ENCODE results near the gene GPR137B. TPM values are rescaled to one million over a fixed set of nuclear protein-coding genes. Genes with fewer than 3 reads are reported as not detected.
"Not testable (repeated sequence)": the region's sequence is repeated elsewhere in the genome, so short reads cannot be mapped to it uniquely, and the experiment has no call there.

GPR137B gene
- total RNA-seq, 4 donors from 2014 or later: 0.75 to 5.5 (median 5.4) TPM

- Histone ChIP-seq H3K36me3 (no peaks in the 10 kb centered on the region), H3K4me3 (no peak overlapping the region), H3K4me1 (no peaks in the 10 kb centered on the region), H3K27ac (no peak overlapping the region), H3K9me3 (no peaks in the 10 kb centered on the region), H3K27me3 (no peaks in the 10 kb centered on the region)
- in situ Hi-C loops (cut with MboI; ENCODE audit: low sequenced_read_pairs in 4 of 4) (no loop called here), intact Hi-C loops (cut with DNase I; ENCODE audit: low total_unique reads) (no loop called here)
- ATAC-seq (no peak), DNase-seq (no peak)
- TF ChIP-seq POLR2A (IDR thresholded peaks at IDR 0.05) (no peak), CTCF (IDR thresholded peaks at IDR 0.05 in 4 of 5, conservative IDR thresholded peaks at IDR 0.05 in 1 of 5) (no peak)
These were observed 17.6 kb downstream of the GPR137B start for GRCh38 chr1:236159704-236160539.

- ATAC-seq (no peak), DNase-seq (no peak)
- H3K27ac ChIP-seq: no peak overlapping the region
- no peak overlapping the region for H3K4me3 ChIP-seq
- no peaks in the 10 kb centered on the region for H3K27me3 ChIP-seq
- in situ Hi-C loops (cut with MboI; ENCODE audit: low sequenced_read_pairs in 4 of 4) (no loop called here), intact Hi-C loops (cut with DNase I; ENCODE audit: low total_unique reads) (no loop called here)
- no peaks in the 10 kb centered on the region for H3K4me1 ChIP-seq
- no peak for TF ChIP-seq POLR2A (IDR thresholded peaks at IDR 0.05)
- no peak for TF ChIP-seq CTCF (IDR thresholded peaks at IDR 0.05 in 4 of 5, conservative IDR thresholded peaks at IDR 0.05 in 1 of 5)
- no peaks in the 10 kb centered on the region for H3K36me3 ChIP-seq
- H3K9me3 ChIP-seq: no peaks in the 10 kb centered on the region
These were observed 18.3 kb downstream of the GPR137B start for GRCh38 chr1:236160540-236161127.

GRCh38 chr1:236161230-236161629 is 18.9 kb downstream of the GPR137B start:
- DNase-seq: no peak
- in situ Hi-C loops (cut with MboI; ENCODE audit: low sequenced_read_pairs in 4 of 4) (no loop called here), intact Hi-C loops (cut with DNase I; ENCODE audit: low total_unique reads) (no loop called here)
- Histone ChIP-seq H3K4me3 (no peak overlapping the region), H3K27me3 (no peaks in the 10 kb centered on the region), H3K4me1 (no peaks in the 10 kb centered on the region), H3K36me3 (no peaks in the 10 kb centered on the region), H3K27ac (no peak overlapping the region), H3K9me3 (no peaks in the 10 kb centered on the region)
- no peak for ATAC-seq
- TF ChIP-seq CTCF (IDR thresholded peaks at IDR 0.05 in 4 of 5, conservative IDR thresholded peaks at IDR 0.05 in 1 of 5): no peak
- no peak for TF ChIP-seq POLR2A (IDR thresholded peaks at IDR 0.05)

GRCh38 chr1:236161755-236162154 is 19.4 kb downstream of the GPR137B start:
- H3K4me3 ChIP-seq; H3K36me3 ChIP-seq; DNase-seq; intact Hi-C loops (cut with DNase I; ENCODE audit: low total_unique reads); H3K27ac ChIP-seq; in situ Hi-C loops (cut with MboI; ENCODE audit: low sequenced_read_pairs in 4 of 4); H3K27me3 ChIP-seq; H3K4me1 ChIP-seq; ATAC-seq; H3K9me3 ChIP-seq: not testable (repeated sequence)

GRCh38 chr1:236163463-236164153 is 21.3 kb downstream of the GPR137B start:
- in situ Hi-C loops (cut with MboI; ENCODE audit: low sequenced_read_pairs in 4 of 4): no loop called here
- no peak for ATAC-seq
- no peak for DNase-seq
- no peak for TF ChIP-seq POLR2A (IDR thresholded peaks at IDR 0.05)
- TF ChIP-seq CTCF (IDR thresholded peaks at IDR 0.05 in 4 of 5, conservative IDR thresholded peaks at IDR 0.05 in 1 of 5): no peak
- intact Hi-C loops (cut with DNase I; ENCODE audit: low total_unique reads): no loop called here
- Histone ChIP-seq H3K9me3 (no peaks in the 10 kb centered on the region), H3K4me3 (no peak overlapping the region), H3K27me3 (no peaks in the 10 kb centered on the region), H3K27ac (no peak overlapping the region), H3K36me3 (no peaks in the 10 kb centered on the region), H3K4me1 (no peaks in the 10 kb centered on the region)
